HepG2 (cell line): ENCODE results near the gene KRT2. TPM values are rescaled to one million over a fixed set of nuclear protein-coding genes. Genes with fewer than 3 reads are reported as not detected.

Experiments used
- ATAC-seq: fragments of 200-7000 bp; cut with Tn5 transposase; 3 replicates; pipeline ENCODE4 v1.9.1; 2020; ENCODE audit warnings: mild to moderate bottlenecking, moderate library complexity
- BruUV-seq: library from RNA; stranded (reverse); fragments of 400-500 nt; replicated peaks from 2 replicates; lab custom pipeline; 2021; lab: Mats Ljungman, UMichigan
- CTCF ChIA-PET: fragments of 300-600 bp; formaldehyde crosslinking; extraction: SDS; loops from one replicate; lab custom pipeline; 2021; ENCODE audit warnings: low total read pairs, inconsistent platforms, low intra/inter-chr PET ratio; lab: Yijun Ruan, JAX
- POLR2A ChIA-PET: fragments of 350-600 bp; sonication (Branson Sonifier 250); formaldehyde crosslinking; loops from one replicate; lab custom pipeline; 2020; ENCODE audit warnings: antibody characterized with exemption, inconsistent platforms; lab: Yijun Ruan, JAX
- DNase-seq: peaks from one replicate; pipeline ENCODE4 v3.0.0-alpha.2; 2015; ENCODE audit warnings: low spot score
- FAIRE-seq: peaks from 3 replicates; lab custom pipeline; 2011; peaks lifted over from hg19 to GRCh38; lab: Jason Lieb, UNC
- H2AFZ ChIP-seq: one replicate; pipeline ENCODE4 v1.6.1; 2011; ENCODE audit warnings: low read length, inconsistent platforms
- H3K27ac ChIP-seq: fragments of 300-600 bp; 3 replicates; pipeline ENCODE4 v1.8.0; 2011; ENCODE audit warnings: mixed run types, mild to moderate bottlenecking, mixed read lengths, low read length, inconsistent platforms; ENCODE audit not compliant: insufficient read depth; ENCODE audit errors: extremely low read length
- H3K27me3 ChIP-seq, 2 experiments: fragments of 200-600 bp in 1 of 2; 2 replicates in 1 of 2; 3 replicates in 1 of 2; pipeline versions ENCODE4 v1.6.0 to v1.8.0; 2011; ENCODE audit warnings: low read length in 2 of 2, mild to moderate bottlenecking in 2 of 2, moderate library complexity in 2 of 2, inconsistent platforms in 1 of 2; ENCODE audit not compliant: insufficient read depth in 2 of 2, control insufficient read depth in 1 of 2
- H3K36me3 ChIP-seq, 2 experiments: fragments of 200-600 bp in 1 of 2; replicated peaks in 1 of 2; 2 replicates in 1 of 2; 3 replicates in 1 of 2; pipeline versions ENCODE4 v1.5.1 to v1.8.0; 2011; ENCODE audit warnings: low read length in 2 of 2, inconsistent platforms in 1 of 2; ENCODE audit not compliant: insufficient read depth in 2 of 2, control insufficient read depth in 1 of 2
- H3K4me1 ChIP-seq: 2 replicates; pipeline ENCODE4 v1.5.1; 2012; ENCODE audit warnings: low read length, inconsistent platforms; ENCODE audit not compliant: insufficient read depth
- H3K4me2 ChIP-seq: 2 replicates; pipeline ENCODE4 v1.6.0; 2011; ENCODE audit warnings: low read depth, low read length, inconsistent platforms
- H3K4me3 ChIP-seq, 3 experiments: fragments of 200-600 bp in 1 of 3; sonication (generic), shearing (Covaris generic) in 1 of 3; replicated peaks in 1 of 3; 2 replicates each; pipeline ENCODE4 v1.5.1; 2011 to 2016; ENCODE audit warnings: low read length in 3 of 3, inconsistent platforms in 2 of 3, low read depth in 2 of 3, mild to moderate bottlenecking in 2 of 3, control low read depth in 1 of 3, mixed read lengths in 1 of 3; ENCODE audit not compliant: insufficient read depth in 1 of 3
- H3K79me2 ChIP-seq: one replicate; pipeline ENCODE4 v1.6.1; 2011; ENCODE audit warnings: low read length, inconsistent platforms; ENCODE audit not compliant: insufficient read depth
- H3K9ac ChIP-seq: 2 replicates; pipeline ENCODE4 v1.6.0; 2011; ENCODE audit warnings: mild to moderate bottlenecking, low read depth, low read length, inconsistent platforms; ENCODE audit not compliant: insufficient read depth
- H3K9me3 ChIP-seq: 2 replicates; pipeline ENCODE4 v1.5.1; 2012; ENCODE audit warnings: mild to moderate bottlenecking, low read length
- H4K20me1 ChIP-seq: 2 replicates; pipeline ENCODE4 v1.6.0; 2011; ENCODE audit warnings: inconsistent platforms, mild to moderate bottlenecking, low read length, moderate library complexity; ENCODE audit not compliant: insufficient read depth
- ATAD3A ChIP-seq: sonication (generic); formaldehyde crosslinking; IDR thresholded peaks from 2 replicates; pipeline ENCODE4 v1.4.0; 2020; ENCODE audit warnings: missing genetic modification reagents
- CBX5 ChIP-seq: sonication (generic); formaldehyde crosslinking; IDR thresholded peaks from 2 replicates; pipeline ENCODE4 v1.4.0; 2020; ENCODE audit warnings: missing genetic modification reagents, borderline replicate concordance
- MAF1 ChIP-seq: sonication (generic); formaldehyde crosslinking; IDR thresholded peaks from 2 replicates; pipeline ENCODE4 v1.5.0; 2020; ENCODE audit warnings: missing genetic modification reagents, borderline replicate concordance
- MED13 ChIP-seq: sonication (generic); formaldehyde crosslinking; IDR thresholded peaks from 2 replicates; pipeline ENCODE4 v1.5.0; 2020; ENCODE audit warnings: missing genetic modification reagents
- MTERF4 ChIP-seq: sonication (generic); formaldehyde crosslinking; IDR thresholded peaks from 2 replicates; pipeline ENCODE4 v1.8.0; 2023; ENCODE audit warnings: mild to moderate bottlenecking, missing genetic modification reagents
- MYNN ChIP-seq: sonication (generic); formaldehyde crosslinking; IDR thresholded peaks from 2 replicates; pipeline ENCODE4 v1.4.0; 2020; ENCODE audit warnings: mild to moderate bottlenecking, low read depth, missing genetic modification reagents
- NBN ChIP-seq: fragments of 450-650 bp; conservative IDR thresholded peaks from 2 replicates; pipeline ENCODE4 v1.6.1; 2017
- NR1H2 ChIP-seq: sonication (generic); formaldehyde crosslinking; IDR thresholded peaks from 2 replicates; pipeline ENCODE4 v1.8.1; 2022; ENCODE audit warnings: low read depth, missing genetic modification reagents, borderline replicate concordance
- ZNF546 ChIP-seq: sonication (generic); formaldehyde crosslinking; conservative IDR thresholded peaks from 2 replicates; pipeline ENCODE4 v1.8.1; 2023; ENCODE audit warnings: mild to moderate bottlenecking, missing genetic modification reagents
- ZNF576 ChIP-seq: sonication (generic); formaldehyde crosslinking; IDR thresholded peaks from 2 replicates; pipeline ENCODE4 v1.4.0; 2020; ENCODE audit warnings: mild to moderate bottlenecking, missing genetic modification reagents
- ZSCAN12 ChIP-seq: sonication (generic); formaldehyde crosslinking; IDR thresholded peaks from 2 replicates; pipeline ENCODE4 v1.9.0; 2021; ENCODE audit warnings: mild to moderate bottlenecking, missing genetic modification reagents
- WGBS: methylation state at CpG from one replicate; pipeline ENCODE4 v1.1.6; 2017; ENCODE audit warnings: low lambda C conversion rate; 5-methylcytosine and 5-hydroxymethylcytosine counted together
- in situ Hi-C: cut with HindIII; loops from 2 replicates; pipeline ENCODE4 v1.10.0; 2017; ENCODE audit warnings: low pct_unique_long_range_greater_than_20kb; ENCODE audit not compliant: extremely low pct_ligation_motif_present
- intact Hi-C: fragments of 100-400 bp; cut with micrococcal nuclease; formaldehyde crosslinking; loops from one replicate; pipeline ENCODE4 v1.10.0; 2022; ENCODE audit not compliant: unreplicated experiment
- polyA plus RNA-seq, 8 experiments: library from polyadenylated mRNA; depleted of rRNA in 3 of 8; stranded (reverse) in 7 of 8; unstranded in 1 of 8; fragments of >200 nt; fragmentation: Illumina TruSeq in 4 of 8; extraction: Trizol in 4 of 8; gene quantifications; 2 replicates each; pipeline versions ENCODE4 v1.2.1 to v1.2.3, GENCODE V29; 2011 to 2016; ENCODE audit warnings: low read depth in 4 of 8, missing spikeins in 1 of 8, mixed read lengths in 1 of 8; ENCODE audit not compliant: insufficient read depth in 1 of 8
- total RNA-seq, 5 experiments: library from RNA; depleted of rRNA; stranded (reverse); fragments of >200 nt; fragmentation: Illumina TruSeq; extraction: Trizol; gene quantifications; 2 replicates each; pipeline ENCODE4 v1.2.3, GENCODE V29; 2016; ENCODE audit warnings: low read depth in 1 of 5

Gene KRT2
- total and polyA plus RNA-seq, 2 of the 13 experiments (the other 11 are each of a cell fraction or from before 2014, with no cell fraction given) = not detected

- CTCF ChIA-PET = no interaction called here
- FAIRE-seq = no peak
- no peak overlapping the region for H3K4me2 ChIP-seq
- no peaks in the 10 kb centered on the region for H3K9me3 ChIP-seq
- intact Hi-C loops = no loop called here
- H3K4me1 ChIP-seq = no peaks in the 10 kb centered on the region
- no peak overlapping the region for H3K27ac ChIP-seq
- no peaks in the 10 kb centered on the region for H4K20me1 ChIP-seq
- no TSS peak for BruUV-seq
- H2AFZ ChIP-seq = no peak overlapping the region
- no peak overlapping the region for H3K4me3 ChIP-seq
- in situ Hi-C loops = no loop called here
- no peak for TF ChIP-seq NR1H2 (CRISPR knock-in tag)
- no peak for TF ChIP-seq MYNN (CRISPR knock-in tag)
- TF ChIP-seq MED13 = no peak
- no peak for TF ChIP-seq CBX5 (CRISPR knock-in tag)
- no peak for TF ChIP-seq MTERF4 (CRISPR knock-in tag)
- TF ChIP-seq ZSCAN12 = no peak
- TF ChIP-seq ZNF576 (CRISPR knock-in tag) = no peak
- TF ChIP-seq MAF1 (CRISPR knock-in tag) = no peak
- TF ChIP-seq ATAD3A (CRISPR knock-in tag) = no peak
- no peak for TF ChIP-seq ZNF546 (CRISPR knock-in tag)
- TF ChIP-seq NBN = no peak
- ATAC-seq = no peak
- POLR2A ChIA-PET = no interaction called here
- H3K36me3 ChIP-seq = no peaks in the 10 kb centered on the region
- peaks cover 1 to 27% of the 10 kb centered on the region in 2 experiments; a peak in 3 of 5 replicates for H3K27me3 ChIP-seq
- no peak for DNase-seq
- no peak overlapping the region for H3K9ac ChIP-seq
- WGBS = 40% methylated on average over 3 of the region's 6 CpGs
- no peaks in the 10 kb centered on the region for H3K79me2 ChIP-seq
Measured at GRCh38 chr12:52611080-52611468, 40.9 kb downstream of the KRT2 start.
